ENCODE measurements around the gene MAP3K7CL.

MAP3K7CL gene

DNA sequence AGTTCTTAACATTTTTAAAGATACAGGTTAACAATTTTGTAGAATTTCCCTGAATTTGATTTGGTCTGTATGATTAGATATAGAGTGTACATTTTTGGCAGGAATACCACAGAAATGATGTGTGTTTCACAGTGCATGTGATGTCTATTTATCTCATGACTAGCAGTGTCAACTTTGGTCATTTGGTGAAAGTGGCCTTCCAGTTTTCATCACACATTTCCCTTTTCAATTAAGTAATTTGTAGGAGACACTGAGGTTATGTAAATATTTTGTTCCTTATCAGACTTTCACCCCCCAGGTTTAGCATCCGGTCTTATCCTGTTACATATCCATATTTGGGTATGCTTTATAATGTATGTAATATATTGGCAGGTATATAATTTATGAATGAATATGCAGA, 41.8 kb downstream of the MAP3K7CL start:
- no peak for DNase-seq

DNA sequence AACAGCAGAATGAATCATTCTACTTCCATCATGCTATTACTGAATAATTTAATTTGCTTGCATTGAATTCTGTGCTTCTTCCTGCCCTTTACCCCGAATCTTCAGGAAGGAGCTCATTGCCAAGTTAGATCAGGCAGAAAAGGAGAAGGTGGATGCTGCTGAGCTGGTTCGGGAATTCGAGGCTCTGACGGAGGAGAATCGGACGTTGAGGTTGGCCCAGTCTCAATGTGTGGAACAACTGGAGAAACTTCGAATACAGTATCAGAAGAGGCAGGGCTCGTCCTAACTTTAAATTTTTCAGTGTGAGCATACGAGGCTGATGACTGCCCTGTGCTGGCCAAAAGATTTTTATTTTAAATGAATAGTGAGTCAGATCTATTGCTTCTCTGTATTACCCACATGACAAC, 44.2 kb downstream of the MAP3K7CL start:
- no peak for DNase-seq

DNA sequence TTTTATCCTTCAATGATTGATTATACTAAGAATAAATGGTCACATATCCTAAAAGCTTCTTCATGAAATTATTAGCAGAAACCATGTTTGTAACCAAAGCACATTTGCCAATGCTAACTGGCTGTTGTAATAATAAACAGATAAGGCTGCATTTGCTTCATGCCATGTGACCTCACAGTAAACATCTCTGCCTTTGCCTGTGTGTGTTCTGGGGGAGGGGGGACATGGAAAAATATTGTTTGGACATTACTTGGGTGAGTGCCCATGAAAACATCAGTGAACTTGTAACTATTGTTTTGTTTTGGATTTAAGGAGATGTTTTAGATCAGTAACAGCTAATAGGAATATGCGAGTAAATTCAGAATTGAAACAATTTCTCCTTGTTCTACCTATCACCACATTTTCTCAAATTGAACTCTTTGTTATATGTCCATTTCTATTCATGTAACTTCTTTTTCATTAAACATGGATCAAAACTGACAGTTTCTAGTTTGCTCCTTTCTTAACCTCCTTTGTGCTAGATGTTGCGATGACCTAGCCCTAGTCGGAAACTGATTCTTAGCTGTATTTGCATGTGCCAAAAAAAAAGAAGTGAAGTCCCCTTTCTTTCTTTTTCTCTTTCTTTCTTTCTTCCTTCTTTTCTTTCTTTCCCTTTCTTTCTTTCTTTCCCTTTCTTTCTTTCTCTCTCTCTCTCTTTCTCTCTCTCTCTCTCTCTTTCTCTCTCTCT, 45.1 kb downstream of the MAP3K7CL start:
- DNase-seq: peak; percentile 78

DNA sequence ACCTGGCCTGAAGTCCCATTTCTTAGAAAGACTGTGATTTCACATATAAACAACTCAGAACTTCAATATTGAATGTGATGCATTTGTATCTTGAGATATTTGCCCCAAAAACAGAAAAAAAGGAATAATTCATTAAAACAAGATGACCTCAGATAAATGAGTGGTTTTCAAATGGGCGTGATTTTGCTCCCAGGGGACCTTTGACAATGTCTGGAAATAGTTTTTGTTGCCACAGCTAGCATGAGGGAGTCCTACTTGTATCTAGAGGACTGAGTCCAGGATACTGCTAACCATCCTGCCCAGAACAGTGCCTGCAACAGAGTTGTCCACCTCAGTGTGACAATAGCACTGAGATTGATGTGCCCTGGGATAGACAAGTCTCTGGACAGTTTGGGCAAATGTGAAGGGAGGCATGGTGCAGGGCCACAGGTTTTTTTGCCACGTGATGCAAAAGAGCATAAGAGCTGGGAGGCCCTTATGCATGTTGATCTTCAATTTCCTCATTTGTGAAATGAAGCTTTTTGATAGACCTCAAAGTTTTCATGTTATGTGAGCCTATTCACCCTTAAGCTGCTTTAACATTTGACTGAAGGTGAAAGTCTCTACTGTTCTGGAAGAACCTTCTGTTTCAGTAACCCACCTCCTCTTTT, 46.2 kb downstream of the MAP3K7CL start:
- DNase-seq: no peak

DNA sequence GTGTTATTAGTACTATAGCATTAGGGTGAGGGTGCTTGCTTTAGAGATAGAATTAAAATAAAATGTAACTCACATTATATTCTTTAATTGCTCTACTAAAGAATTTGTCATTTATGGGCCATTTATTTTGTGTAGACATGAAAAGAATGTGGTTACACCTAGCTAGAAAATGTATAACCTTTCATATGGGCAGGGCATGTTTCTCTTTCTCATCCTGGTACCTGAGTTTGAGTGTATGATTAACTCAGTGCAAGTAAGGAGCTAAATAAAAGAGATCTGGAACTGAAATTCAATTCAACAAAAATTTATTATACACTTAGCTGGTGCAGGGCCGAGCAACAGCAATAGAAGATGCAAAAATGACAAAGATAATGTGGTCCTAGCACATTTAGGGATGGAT, 47.4 kb downstream of the MAP3K7CL start:
- no peak for DNase-seq

DNA sequence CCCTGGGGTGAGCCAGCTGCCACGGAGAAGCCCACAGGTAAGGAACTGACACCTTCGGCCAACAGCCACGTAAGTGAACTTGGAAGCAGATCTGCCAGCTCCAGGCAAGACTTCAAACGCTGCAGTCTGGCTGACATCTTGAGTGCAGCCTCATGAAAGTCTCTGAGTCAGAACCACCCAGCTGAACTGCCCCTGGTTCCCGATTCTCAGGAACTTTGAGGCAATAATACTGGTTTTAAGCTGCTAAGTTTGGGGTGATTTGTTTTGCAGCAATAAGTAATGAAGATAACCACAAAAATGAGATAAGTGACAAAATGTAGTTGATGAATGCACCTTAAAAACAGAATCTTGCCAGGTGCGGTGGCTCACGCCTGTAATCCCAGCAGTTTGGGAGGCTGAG, 48.5 kb downstream of the MAP3K7CL start:
- no peak for DNase-seq

DNA sequence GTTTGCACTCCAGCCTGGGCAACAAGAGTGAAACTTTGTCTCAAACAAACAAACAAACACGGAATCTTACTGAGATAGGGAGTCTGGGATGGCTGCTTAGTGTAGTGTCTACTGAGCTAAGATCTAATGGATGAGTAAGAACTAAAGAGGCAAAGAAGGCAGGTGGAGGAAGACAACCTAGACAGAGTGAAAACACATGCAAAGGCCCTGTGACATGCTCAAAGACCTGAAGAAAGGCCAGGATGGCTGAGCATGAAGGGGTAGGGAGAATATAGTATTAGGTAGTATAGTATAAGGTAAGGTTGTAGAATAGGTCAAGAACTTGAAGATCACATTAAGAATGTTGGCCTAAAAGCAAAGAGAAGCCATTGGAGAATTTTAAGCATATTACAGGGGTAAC, 49.1 kb downstream of the MAP3K7CL start:
- DNase-seq: no peak

DNA sequence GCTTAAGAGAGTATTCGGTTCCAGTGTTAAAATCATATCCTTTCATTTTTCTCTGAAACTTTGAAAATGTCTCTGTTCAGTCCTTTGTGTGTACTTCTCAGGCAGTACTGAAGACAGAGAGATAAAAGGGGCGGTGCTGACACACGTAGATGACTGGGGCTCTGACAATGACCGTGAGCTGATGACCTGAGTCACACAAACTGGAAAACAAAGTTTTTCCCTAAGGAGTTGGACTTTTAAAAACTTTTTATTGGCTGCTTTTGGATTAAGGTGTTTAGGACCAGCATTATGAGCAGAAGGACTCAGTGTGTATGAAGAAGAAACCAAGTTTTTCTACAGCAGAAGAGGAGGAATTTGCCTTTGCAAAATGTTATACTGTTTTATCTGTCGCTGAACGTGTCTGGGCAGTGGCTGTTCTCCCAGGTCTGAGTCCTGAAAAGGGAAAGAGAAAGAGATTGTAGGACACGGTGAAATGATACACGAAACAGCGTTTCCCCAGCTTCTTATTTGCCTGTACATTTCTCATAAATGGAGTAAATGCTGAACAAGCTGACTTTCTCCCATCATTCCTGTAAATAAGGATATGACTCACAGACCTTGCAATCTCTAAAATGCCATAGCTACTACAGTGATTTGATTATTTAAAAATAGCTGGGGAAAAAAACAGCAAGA, 51.5 kb downstream of the MAP3K7CL start:
- no peak for DNase-seq

DNA sequence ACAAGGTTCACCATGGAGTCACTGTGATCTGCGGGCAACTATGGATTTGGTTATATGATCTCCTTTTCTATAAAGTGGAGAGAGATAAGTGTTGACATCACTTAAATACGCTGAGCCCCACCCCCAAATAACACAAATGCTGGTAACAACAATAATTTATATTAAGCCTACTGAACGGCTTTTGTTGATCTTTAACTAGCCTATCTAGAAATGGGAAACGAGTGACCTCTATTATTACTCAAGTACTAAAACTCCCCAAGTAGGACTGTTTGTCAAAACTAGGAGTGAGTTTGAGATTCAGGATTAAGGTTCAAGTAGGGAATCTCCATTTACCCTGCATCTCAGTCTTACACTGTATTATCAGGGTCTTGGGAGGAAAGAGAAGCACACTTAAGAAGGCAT, 52.2 kb downstream of the MAP3K7CL start:
- peak; percentile 24 for DNase-seq

DNA sequence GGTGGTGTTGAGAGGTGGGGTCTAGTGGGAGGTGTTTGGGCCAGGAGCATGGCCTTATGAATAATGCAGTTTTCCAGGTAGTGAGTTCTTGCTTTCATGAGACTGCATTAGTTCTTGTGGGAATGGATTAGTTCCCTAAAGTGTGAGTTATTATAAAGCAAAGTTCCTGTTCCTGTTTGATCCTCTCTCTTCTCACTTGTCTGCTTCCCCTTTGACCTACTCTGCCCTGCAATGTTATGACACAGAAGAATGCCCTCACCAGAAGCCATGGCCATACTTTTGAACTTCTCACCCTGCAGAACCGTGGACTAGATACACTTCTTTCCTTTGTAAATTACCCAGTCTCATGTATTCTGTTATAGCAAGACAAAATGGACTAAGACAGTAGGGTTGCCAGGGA, 53.6 kb downstream of the MAP3K7CL start:
- no peak for DNase-seq

DNA sequence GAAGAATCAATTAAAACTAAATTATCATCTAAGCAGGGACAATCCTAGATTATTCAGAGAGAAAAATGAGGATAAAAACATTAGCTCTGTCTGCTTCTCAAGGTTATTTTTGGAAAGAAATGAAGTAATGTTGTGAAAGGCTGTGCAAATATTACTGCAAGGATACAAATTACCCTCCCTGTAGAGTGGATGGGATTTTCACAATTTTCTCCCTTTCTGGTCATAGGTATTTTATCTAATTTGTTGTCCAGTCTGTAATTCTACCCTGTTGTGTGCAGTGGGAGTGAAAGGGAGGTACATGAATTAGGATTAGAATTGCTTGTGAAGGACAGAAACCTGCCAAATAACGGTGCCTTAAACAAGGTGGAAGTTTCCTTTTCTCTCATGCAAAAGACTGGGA, 54.7 kb downstream of the MAP3K7CL start:
- no peak for DNase-seq

DNA sequence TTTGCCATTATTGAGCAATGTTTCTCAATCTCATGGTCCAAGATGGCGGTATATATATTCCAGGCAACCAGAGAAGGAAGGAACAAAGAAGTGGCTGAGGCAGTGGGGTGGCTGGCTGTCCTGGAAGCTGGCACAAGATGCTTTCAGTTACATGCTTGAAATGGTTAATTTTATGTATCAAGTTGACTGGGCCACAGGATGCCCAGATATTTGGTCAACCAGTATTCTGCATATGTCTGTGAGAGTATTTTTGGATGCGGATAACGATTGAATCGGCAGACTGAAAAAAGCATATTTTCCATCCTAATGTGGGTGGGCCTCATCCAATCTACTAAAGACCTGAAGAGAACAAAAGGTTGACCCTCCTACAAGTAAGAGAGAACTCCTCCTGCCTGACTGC, 55.2 kb downstream of the MAP3K7CL start:
- no peak for DNase-seq

DNA sequence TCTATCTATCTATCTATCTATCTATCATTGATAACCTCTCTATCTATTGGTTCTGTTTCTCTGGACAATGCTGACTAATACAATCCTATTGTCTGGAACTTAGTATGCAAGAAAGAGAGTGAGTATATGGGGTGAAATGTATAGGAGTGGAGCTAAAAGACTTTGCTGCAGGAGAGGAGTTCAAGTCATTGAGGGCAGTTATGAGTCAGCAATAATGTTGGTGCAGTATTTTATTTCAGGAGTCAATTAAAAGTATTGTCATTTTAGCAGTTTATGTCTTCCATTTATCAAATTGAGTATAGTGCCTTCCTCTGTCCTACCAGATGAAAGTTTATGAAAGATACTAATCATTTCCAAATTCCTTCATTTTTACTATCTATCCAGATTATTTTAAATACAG, 55.8 kb downstream of the MAP3K7CL start:
- DNase-seq: no peak

DNA sequence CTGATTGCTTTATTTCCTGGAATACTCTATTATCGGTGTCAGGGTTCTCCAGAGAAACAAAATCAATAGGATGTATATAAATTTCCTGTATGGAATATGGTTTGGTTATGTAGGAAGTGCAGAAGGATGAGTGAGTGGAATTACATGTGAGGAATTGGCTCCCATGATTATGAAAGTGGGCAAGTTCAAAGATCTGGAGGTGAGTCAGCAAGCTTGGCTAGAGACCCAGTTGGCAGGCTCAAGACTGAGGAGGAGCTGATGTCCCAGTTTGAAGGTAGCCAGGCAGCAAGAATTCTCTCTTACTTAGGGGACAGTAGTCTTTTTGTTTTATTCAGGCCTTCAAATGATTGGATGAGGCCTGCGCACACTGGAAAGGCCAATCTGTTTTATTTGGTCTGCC, 57.5 kb downstream of the MAP3K7CL start:
- DNase-seq: no peak

DNA sequence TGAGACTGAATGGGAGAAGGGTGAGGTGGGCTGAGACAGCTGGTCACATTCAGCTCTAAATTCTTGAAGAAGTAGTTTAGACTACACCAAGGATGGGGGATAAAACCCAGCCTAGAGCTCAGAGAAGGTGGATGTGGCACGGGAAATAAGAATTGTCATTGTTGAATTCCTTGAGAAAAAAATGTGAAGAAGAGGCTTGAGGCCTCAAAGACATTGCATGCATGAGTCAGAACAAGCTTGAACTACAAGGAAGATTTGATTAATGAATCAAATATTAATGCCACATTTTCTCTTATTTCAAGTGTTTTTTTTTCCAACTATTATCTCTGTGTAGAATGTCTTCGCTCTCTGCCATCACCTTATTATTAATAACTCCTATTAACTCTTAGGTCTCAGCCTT, 58.9 kb downstream of the MAP3K7CL start:
- DNase-seq: no peak

DNA sequence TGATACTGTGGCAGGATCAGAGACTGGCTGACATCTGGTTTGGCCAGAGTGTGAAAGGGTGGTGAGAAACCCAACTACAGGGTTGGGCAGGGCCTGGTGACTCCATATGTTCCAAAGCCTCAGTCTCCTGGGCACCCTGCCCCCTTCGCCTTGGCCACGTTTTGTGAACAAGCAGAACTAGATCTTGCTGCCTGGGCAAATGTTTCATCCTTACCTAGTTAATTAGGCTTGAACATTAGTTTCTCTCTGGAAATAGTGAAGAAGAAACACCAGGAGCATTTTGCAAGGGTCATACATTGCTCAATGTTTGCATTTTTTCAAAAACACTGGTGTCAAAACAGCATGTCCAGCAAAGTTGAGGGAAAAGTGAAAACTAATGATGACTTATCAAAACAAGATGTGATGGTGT, 60.5 kb downstream of the MAP3K7CL start:
- DNase-seq: no peak

DNA sequence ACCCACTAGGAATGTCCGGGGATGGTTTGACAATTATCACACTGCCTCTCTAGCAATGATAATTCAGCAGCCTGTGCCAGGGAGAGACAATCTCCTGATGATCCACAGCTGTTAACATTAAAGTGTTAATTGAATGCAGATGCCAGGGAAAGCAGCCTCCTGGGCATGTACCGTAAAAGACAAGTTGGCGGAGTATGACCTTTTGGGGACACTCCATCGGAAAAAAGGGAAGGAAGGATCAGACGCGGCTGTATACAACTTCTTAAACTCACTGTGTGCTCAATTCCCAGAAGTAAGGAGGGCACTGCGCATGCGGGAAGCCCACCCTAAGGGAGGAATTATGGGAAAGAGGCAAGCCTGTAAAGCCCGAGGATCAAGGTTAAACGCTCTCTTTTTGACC, 62.6 kb downstream of the MAP3K7CL start:
- DNase-seq: no peak

DNA sequence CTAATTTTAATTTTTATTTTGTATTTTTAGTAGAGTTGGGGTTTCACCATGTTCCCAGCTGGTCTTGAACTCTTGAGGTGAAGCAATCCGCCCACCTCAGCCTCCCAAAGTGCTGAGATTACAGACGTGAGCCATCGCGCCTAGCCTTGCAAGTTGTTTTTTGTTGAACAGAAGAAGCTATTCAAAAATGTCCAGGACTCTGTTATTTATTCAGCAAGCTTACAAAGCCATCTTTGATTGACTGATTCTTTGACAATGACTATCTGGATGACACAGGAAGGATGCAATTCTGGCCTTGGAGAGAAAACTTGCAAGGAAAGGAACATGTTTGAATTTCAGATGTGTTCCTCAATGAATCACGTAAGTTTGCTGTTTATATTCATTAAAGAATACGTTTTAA, 63.5 kb downstream of the MAP3K7CL start:
- no peak for DNase-seq

DNA sequence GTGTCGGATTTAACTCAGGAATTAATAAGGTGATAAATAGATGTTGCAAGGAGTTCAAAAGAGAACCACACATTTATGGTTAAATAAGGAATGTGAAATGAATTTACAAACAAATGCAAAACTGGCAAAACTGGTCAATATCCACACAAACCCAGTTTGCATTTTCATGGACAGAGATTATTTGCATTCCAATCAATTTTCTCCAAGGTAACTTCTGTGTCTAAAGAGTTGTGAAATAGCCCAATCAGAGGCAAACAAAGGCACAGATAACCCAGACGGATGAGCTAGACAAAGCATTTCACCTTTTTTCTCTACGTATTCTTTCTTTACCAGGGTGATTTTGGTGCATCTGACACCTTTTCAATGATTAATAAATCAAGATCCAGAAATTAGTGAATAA, 63.9 kb downstream of the MAP3K7CL start:
- DNase-seq: no peak

DNA sequence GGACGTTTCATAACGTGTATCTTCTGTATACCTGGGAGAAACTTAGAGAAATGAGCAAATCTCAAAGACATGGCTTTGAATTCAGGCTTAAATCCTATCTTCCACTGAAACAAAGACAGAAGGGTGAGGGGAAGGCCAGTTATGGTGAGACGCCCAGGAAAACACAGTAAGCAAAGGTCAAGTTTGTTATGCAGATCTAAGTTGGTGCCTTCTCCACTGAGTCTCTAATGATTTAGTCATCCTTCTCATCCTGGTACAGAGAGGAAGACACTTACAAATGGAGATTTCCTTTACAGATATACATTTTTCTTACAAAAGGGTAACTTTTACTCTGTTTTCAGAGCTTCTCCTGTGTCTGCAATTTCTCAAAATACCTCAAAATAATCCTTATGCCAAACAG, 64.4 kb downstream of the MAP3K7CL start:
- no peak for DNase-seq

DNA sequence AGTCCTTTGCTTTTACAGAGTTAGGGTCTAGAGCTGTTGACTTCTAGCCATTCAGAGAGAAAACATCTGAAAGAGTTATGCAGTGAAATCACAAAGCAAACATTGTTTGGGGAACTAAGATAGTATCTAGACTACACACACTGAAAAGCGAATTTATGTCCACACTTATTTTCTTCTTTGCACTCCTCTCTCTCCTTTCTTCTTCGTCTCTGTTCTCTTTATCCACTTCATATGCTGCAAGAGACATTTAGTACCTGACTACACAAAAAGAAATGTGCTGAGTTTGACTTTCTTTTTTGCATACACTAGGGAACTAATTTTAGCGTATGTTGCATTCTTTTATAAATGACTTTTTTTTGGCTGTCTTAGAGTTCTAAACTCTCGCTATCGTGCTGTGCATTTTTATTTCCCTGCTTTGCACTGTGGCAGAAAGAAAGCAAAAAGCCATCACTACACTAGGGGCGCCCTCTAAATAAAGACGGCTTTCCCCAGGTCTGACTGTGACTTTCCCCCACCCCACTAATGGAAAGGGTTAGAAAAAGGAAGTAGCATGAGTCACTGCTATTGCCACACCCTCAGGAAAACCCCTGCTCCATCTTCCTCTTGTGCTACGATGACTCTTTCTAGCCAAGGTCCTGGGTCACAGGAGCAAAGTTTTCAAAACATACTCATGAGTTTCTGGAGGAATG, 65.7 kb downstream of the MAP3K7CL start:
- no peak for DNase-seq

DNA sequence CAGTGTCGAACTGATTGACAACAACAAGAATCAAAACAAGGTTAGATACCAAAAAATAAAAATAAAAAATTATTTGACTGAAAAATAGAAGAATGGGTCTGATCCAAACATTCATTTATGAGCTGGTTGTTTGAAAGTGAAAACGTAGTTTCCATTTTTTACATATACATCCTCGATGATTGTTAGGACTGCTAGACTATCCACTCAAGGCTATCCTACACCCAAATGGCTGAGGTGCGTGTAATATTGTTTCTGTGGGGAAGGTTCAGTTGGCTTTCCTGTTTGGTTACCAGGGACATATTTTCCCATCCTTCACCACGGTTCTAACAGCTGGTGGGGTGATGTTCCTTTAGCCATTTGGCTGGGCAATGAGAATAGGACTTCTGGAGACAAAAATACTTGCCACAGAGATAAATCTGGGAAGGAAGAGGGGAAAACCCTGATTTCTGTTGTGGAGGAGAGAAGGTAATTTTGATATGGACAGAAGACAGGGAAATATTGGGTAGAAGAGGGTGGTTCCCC, 66.3 kb downstream of the MAP3K7CL start:
- no peak for DNase-seq

DNA sequence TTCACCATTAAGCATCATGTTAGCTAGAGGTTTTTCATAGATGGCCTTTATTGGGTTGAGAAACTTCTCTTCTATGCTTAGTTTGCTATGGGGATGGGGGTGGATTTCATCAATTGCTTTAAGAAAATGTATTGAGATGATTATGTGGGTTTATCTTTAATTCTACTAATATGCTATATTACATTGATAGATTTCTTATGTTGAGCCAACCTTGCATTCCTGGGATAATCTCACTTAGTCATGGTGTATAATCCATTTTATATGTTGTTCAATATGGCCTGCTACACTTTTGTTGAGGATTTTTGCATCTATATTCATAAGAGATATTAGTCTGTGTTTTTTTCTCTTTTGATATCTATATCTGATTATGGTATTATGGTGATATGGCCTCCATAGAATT, 70.7 kb downstream of the MAP3K7CL start:
- no peak for DNase-seq

DNA sequence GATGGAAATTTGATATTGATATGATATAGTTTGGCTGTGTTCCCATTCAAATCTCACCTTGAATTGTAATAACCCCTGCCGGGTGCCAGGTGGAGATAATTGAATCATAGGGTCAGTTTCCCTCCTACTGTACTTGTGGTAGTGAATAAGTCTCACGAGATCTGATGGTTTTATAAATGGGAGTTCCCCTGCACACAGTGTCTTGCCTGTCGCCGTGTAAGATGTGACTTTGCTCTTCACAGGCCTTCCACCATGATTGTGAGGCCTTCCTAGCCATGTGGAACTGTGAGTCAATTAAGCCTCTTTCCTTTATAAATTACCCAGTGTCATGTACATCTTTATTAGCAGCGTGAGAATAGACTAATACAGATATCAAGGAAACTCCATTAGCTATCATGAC, 74.6 kb downstream of the MAP3K7CL start:
- DNase-seq: no peak
